ENCODE results near the gene STARD7. TPM values are rescaled to one million over a fixed set of nuclear protein-coding genes. Genes with fewer than 3 reads are reported as not detected.

Gene STARD7
- total RNA-seq, 3 donors from 2014 or later, result 118 to 123 (median 122) TPM

DNA sequence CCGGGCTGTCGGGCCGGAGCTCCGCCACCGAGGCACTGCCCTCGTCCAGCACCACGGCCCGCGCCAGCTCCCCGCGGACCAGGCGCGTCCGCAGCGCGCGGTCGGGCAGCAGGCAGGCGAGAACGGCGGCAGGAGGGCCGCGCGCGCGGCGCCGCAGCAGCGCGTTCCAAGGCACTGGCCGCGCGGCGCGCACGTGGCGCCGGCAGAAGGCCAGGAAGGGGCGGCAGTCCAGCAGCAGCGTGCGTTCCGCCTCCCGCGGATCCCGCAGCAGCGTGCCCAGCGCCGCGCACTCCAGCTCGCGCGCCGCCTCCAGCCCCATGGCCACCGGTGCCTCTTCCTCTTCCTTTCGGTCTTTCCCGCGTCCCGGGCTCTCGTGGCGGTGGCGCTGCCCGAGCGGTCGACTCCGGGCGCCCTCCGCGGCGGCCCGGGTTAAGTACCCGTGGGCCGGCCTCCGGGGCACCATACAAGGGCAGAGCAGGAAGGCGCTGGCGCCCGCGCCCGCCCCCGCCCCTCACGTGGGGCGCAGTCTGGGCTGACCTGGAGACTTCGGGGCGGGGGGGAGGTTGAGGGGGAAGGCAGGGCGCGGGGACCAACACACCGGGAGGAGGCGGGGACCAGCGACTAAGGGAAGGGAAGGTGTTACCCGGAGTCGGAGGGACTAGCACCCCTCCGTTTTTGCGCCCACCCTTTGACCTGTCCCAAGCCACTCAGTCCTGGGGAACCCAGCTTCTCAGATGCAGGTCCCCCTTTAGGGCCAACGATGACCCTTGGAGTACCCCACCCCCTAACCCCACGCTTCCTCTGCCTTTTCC, 63.4 kb downstream of the STARD7 start, which contains the start of gene DUSP2:
TSS of gene DUSP2 (minus strand) at position 405 of the 812 bp plus-strand sequence. CDS start at position 319, 86 bp downstream.
- intact Hi-C loops (cut with DNase I, micrococcal nuclease), result no loop called here
- Histone ChIP-seq H3K4me3 (peak within 1 kb of the TSS; percentile 12), H3K4me1 (ENCODE audit: low read depth) (peaks cover 13% of the 10 kb centered on the region), H3K36me3 (ENCODE audit: low read depth) (no peaks in the 10 kb centered on the region), H3K9me3 (no peaks in the 10 kb centered on the region)
- DNase-seq, result peak; percentile 79 to 92 (median 87)
- peak; percentile 77 for ATAC-seq
- TF ChIP-seq, protein P1, sequence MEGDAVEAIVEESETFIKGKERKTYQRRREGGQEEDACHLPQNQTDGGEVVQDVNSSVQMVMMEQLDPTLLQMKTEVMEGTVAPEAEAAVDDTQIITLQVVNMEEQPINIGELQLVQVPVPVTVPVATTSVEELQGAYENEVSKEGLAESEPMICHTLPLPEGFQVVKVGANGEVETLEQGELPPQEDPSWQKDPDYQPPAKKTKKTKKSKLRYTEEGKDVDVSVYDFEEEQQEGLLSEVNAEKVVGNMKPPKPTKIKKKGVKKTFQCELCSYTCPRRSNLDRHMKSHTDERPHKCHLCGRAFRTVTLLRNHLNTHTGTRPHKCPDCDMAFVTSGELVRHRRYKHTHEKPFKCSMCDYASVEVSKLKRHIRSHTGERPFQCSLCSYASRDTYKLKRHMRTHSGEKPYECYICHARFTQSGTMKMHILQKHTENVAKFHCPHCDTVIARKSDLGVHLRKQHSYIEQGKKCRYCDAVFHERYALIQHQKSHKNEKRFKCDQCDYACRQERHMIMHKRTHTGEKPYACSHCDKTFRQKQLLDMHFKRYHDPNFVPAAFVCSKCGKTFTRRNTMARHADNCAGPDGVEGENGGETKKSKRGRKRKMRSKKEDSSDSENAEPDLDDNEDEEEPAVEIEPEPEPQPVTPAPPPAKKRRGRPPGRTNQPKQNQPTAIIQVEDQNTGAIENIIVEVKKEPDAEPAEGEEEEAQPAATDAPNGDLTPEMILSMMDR (IDR thresholded peaks at IDR 0.05), result no peak

DNA sequence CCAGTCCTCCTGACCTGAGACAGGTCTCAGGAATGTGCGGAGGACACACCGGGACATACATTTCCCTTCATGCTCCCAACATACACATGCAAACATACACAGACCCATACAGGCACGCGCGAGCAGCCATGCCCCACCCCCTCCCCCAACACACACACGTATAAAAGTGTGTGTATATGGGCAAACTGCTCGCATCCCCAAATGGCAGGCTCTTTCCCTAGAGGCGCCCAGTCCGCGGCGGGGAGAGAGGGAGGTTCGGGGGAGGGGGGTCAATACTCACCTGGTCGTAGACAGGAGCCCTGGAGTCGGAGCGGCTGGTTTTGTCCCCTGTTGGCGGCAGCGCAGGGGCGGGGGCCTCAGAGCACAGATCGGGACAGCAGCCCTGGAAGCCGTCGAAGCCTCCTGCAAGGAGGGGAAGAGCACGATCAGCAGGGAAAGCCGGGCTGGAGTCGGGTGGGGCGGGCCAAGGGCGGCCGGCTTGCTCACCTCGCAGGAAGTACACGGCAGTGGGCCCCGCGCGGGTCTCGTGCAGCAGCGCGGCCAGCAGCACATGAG, 64.1 kb downstream of the STARD7 start:
- H3K4me3 ChIP-seq, result peak overlapping the region; percentile 12
- peaks cover 13% of the 10 kb centered on the region for H3K4me1 ChIP-seq (ENCODE audit: low read depth)
- peak; percentile 53 to 74 (median 68) for DNase-seq
- intact Hi-C loops (cut with DNase I, micrococcal nuclease), result no loop called here
- TF ChIP-seq, protein P1 (IDR thresholded peaks at IDR 0.05), result no peak
- H3K9me3 ChIP-seq, result no peaks in the 10 kb centered on the region
- peak; percentile 14 for ATAC-seq
- H3K36me3 ChIP-seq (ENCODE audit: low read depth), result no peaks in the 10 kb centered on the region

DNA sequence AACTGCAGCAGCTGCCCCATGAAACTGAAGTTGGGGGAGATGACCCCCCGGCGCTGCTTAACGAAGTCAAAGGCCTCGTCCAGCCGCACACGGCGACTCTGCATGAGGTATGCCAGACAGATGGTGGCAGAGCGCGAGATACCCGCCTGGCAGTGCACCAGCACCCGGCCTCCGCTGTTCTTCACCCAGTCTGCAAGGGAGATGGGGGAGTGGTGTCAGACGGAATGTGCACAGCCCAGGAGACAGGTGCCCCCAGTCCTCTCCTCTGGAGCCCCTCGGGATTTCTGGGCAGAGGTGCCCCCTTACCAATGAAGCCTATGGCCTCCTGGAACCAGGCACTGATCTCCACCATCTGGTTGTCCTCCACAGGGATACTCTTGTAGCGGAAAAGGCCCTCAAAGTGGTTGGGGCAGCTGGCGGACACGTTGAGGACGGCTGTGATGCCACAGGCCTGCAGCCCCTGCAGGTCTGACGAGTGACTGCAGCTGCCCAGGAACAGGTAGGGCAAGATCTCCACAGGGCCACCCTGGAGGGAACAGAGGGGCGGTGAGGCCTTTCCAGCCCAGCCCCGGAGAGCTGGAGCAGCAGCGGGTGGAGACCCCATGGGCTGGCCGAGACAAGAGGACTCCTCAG, 64.7 kb downstream of the STARD7 start:
- TF ChIP-seq, protein P1 (IDR thresholded peaks at IDR 0.05), result no peak
- Histone ChIP-seq H3K4me3 (no peak overlapping the region), H3K36me3 (ENCODE audit: low read depth) (no peaks in the 10 kb centered on the region), H3K9me3 (no peaks in the 10 kb centered on the region), H3K4me1 (ENCODE audit: low read depth) (peaks cover 17% of the 10 kb centered on the region)
- intact Hi-C loops (cut with DNase I, micrococcal nuclease), result no loop called here
- DNase-seq (peak; percentile 35 to 62 (median 56)), ATAC-seq (no peak)

DNA sequence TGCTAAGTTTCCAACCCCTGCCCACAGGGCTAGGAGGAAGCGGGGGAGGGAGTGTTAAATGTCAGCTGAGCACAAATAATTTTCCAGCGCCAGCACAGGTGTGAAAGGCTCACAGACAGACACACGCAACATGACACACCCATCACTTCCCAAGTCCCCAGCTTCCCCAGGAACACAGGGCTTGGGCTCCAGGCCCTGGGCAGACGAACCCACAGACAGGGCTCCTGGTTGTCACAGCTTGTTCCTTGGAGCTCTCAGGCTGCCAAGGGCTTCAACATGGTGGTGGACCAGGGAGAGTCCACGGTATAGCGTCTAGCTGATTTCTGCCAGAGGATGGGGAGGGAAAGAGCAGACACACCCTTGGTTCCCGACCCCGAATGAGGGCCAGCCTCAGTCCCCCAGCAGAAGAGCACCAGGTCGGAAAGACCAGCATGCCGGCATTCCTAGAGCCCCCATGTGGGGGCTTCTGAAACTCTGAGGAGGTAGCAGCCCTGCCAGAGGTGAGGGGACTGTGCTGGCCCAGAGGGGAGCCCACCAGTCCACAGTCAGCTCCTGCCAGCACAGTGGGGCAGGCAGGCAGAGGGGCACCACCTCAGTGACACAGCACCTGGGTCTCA, 65.3 kb downstream of the STARD7 start:
- peak in 1 of 3 donors; percentile 35 for DNase-seq
- peaks cover 16% of the 10 kb centered on the region for H3K4me1 ChIP-seq (ENCODE audit: low read depth)
- intact Hi-C loops (cut with DNase I, micrococcal nuclease), result no loop called here
- no peak for ATAC-seq
- H3K36me3 ChIP-seq (ENCODE audit: low read depth), result no peaks in the 10 kb centered on the region
- TF ChIP-seq, protein P1 (IDR thresholded peaks at IDR 0.05), result no peak
- no peak overlapping the region for H3K4me3 ChIP-seq
- H3K9me3 ChIP-seq, result no peaks in the 10 kb centered on the region
